Common myeloid progenitor, CD34-positive (primary cell): Measurements from ENCODE around the gene DDX54.

Source experiments
- CTCF ChIA-PET: fragments of 350-600 bp; sonication (Branson Sonifier 250); formaldehyde crosslinking; loops from one replicate; lab custom pipeline; 2021; ENCODE audit warnings: antibody characterized with exemption; lab: Charles Lee
- POLR2A ChIA-PET: fragments of 350-600 bp; sonication (Branson Sonifier 250); formaldehyde crosslinking; loops from one replicate; lab custom pipeline; 2021; ENCODE audit warnings: antibody characterized with exemption; lab: Charles Lee
- DNase-seq, 3 donors: peaks; one replicate each; pipeline versions ENCODE4 v3.0.0 to v3.0.0-alpha.2; 2013
- H3K27ac ChIP-seq, 2 experiments: 1 replicate in 1 of 2; 2 replicates in 1 of 2; pipeline ENCODE4 v1.7.0; 2013; ENCODE audit warnings: inconsistent platforms in 2 of 2, low read length in 2 of 2, mild to moderate bottlenecking in 2 of 2, low read depth in 1 of 2, moderate library complexity in 1 of 2; ENCODE audit not compliant: severe bottlenecking in 2 of 2, insufficient read depth in 1 of 2, poor library complexity in 1 of 2
- H3K27me3 ChIP-seq, 5 experiments: replicated peaks in 2 of 5; 1 replicate in 3 of 5; 2 replicates in 2 of 5; pipeline versions ENCODE4 v1.6.1 to v1.7.0; 2013; ENCODE audit warnings: low read length in 4 of 5, mild to moderate bottlenecking in 2 of 5, moderate library complexity in 2 of 5, inconsistent platforms in 1 of 5; ENCODE audit not compliant: insufficient read depth in 5 of 5, control insufficient read depth in 4 of 5
- H3K36me3 ChIP-seq, 4 experiments: 1 replicate in 2 of 4; 2 replicates in 2 of 4; pipeline versions ENCODE4 v1.6.1 to v1.7.0; 2013; ENCODE audit warnings: low read length in 3 of 4, control low read depth in 1 of 4, mild to moderate bottlenecking in 1 of 4; ENCODE audit not compliant: control insufficient read depth in 4 of 4, insufficient read depth in 4 of 4
- H3K4me1 ChIP-seq, 4 experiments: 1 replicate in 3 of 4; 2 replicates in 1 of 4; pipeline versions ENCODE4 v1.6.1 to v1.7.1; 2013; ENCODE audit warnings: low read length in 3 of 4, mild to moderate bottlenecking in 3 of 4, control low read depth in 1 of 4, inconsistent platforms in 1 of 4, moderate library complexity in 1 of 4; ENCODE audit not compliant: control insufficient read depth in 4 of 4, insufficient read depth in 4 of 4; ENCODE audit errors: control extremely low read depth in 1 of 4
- H3K4me3 ChIP-seq, 7 experiments: 1 replicate in 4 of 7; 2 replicates in 3 of 7; pipeline versions ENCODE4 v1.5.1 to v1.7.0; 2013; ENCODE audit warnings: mild to moderate bottlenecking in 7 of 7, low read length in 6 of 7, moderate library complexity in 6 of 7, inconsistent platforms in 2 of 7, low read depth in 2 of 7, control low read depth in 1 of 7; ENCODE audit not compliant: insufficient read depth in 4 of 7, control insufficient read depth in 1 of 7; ENCODE audit errors: extremely low read depth in 1 of 7
- H3K9me3 ChIP-seq, 5 experiments: 1 replicate in 4 of 5; 2 replicates in 1 of 5; pipeline versions ENCODE4 v1.6.1 to v1.7.1; 2013; ENCODE audit warnings: low read length in 4 of 5, mild to moderate bottlenecking in 2 of 5, inconsistent platforms in 1 of 5, low read depth in 1 of 5, moderate library complexity in 1 of 5; ENCODE audit not compliant: control insufficient read depth in 4 of 5, insufficient read depth in 2 of 5; ENCODE audit errors: control extremely low read depth in 1 of 5
- WGBS: methylation state at CpG from one replicate; pipeline ENCODE4 v1.1.5; 2013; ENCODE audit not compliant: insufficient coverage; 5-methylcytosine and 5-hydroxymethylcytosine counted together

Gene DDX54

GRCh38 chr12:113184098-113184899 lies 979 bp downstream of the DDX54 start:
- peak overlapping the region; percentile 74 to 90 (median 85) for H3K4me3 ChIP-seq
- POLR2A ChIA-PET, result interaction anchor here (1.1 kb wide), 1 partner anchor 24 kb away, joined by 3 read pairs; no protein-coding TSS in a partner anchor

GRCh38 chr12:113183030-113183589 lies 2.2 kb downstream of the DDX54 start:
- POLR2A ChIA-PET, result interaction anchor here (0.6 kb wide), 1 partner anchor 176 kb away, joined by 5 read pairs; no protein-coding TSS in a partner anchor

More at GRCh38 chr12:113184098-113184899, 979 bp downstream of the DDX54 start:
- WGBS, result 37% methylated on average over 24 of the region's 26 CpGs
- Histone ChIP-seq H3K36me3 (peaks cover 5 to 50% (median 19%) of the 10 kb centered on the region in 4 experiments), H3K4me1 (peaks cover 0 to 26% (median 22%) of the 10 kb centered on the region in 4 experiments), H3K9me3 (no peaks in the 10 kb centered on the region), H3K27me3 (no peaks in the 10 kb centered on the region), H3K27ac (peak overlapping the region; percentile 40 to 97)
- DNase-seq, result no peak
- CTCF ChIA-PET, result interaction anchor here (1.2 to 3.0 kb wide), 2 partner anchors 10 to 30 kb away, joined by 4 to 17 read pairs; no protein-coding TSS in a partner anchor

GRCh38 chr12:113181975-113182374 lies 3.3 kb downstream of the DDX54 start:
- no peak for DNase-seq
- peaks cover 0 to 23% (median 21%) of the 10 kb centered on the region in 4 experiments for H3K4me1 ChIP-seq
- H3K36me3 ChIP-seq, result peaks cover 17 to 59% (median 39%) of the 10 kb centered on the region in 4 experiments
- POLR2A ChIA-PET, result no interaction called here
- H3K27me3 ChIP-seq, result no peaks in the 10 kb centered on the region
- peaks cover 0 to 8% (median 6%) of the 10 kb centered on the region in 5 experiments for H3K9me3 ChIP-seq
- no peak overlapping the region for H3K27ac ChIP-seq
- H3K4me3 ChIP-seq, result no peak overlapping the region
- CTCF ChIA-PET, result interaction anchor here (1.0 kb wide), 1 partner anchor 11 kb away, joined by 5 read pairs; no protein-coding TSS in a partner anchor
- 100% methylated on average over 1 of the region's 3 CpGs for WGBS

More at GRCh38 chr12:113183030-113183589, 2.2 kb downstream of the DDX54 start:
- Histone ChIP-seq H3K27ac (no peak overlapping the region), H3K4me3 (no peak overlapping the region), H3K36me3 (peaks cover 10 to 52% (median 27%) of the 10 kb centered on the region in 4 experiments), H3K27me3 (no peaks in the 10 kb centered on the region), H3K4me1 (peaks cover 0 to 26% (median 22%) of the 10 kb centered on the region in 4 experiments), H3K9me3 (no peaks in the 10 kb centered on the region)
- DNase-seq, result no peak
- CTCF ChIA-PET, result interaction anchor here (0.9 to 3.0 kb wide), 2 partner anchors 8 to 17 kb away, joined by 3 to 17 read pairs; no protein-coding TSS in a partner anchor
- WGBS, result 98% methylated on average over 6 of the region's 11 CpGs

GRCh38 chr12:113180333-113180732 lies 4.9 kb downstream of the DDX54 start:
- ChIA-PET POLR2A (no interaction called here), CTCF (interaction anchor here (1.1 to 1.9 kb wide), 5 partner anchors 9 to 46 kb away, joined by 3 to 7 read pairs (median 4); no protein-coding TSS in a partner anchor)
- H3K36me3 ChIP-seq, result peaks cover 18 to 61% (median 47%) of the 10 kb centered on the region in 4 experiments

GRCh38 chr12:113179023-113179422 lies 6.3 kb downstream of the DDX54 start:
- ChIA-PET POLR2A (no interaction called here), CTCF (interaction anchor here (1.1 to 8.5 kb wide), 9 partner anchors 8 to 131 kb away, joined by 3 to 97 read pairs (median 4); partner anchors contain the start of gene CFAP73)
- no peak for DNase-seq
- H3K4me1 ChIP-seq, result peaks cover 0 to 4% (median under 1%) of the 10 kb centered on the region in 4 experiments
- H3K27me3 ChIP-seq, result no peaks in the 10 kb centered on the region
- H3K27ac ChIP-seq, result no peak overlapping the region
- H3K9me3 ChIP-seq, result peaks cover 0 to 9% (median 6%) of the 10 kb centered on the region in 5 experiments
- peaks cover 18 to 71% (median 55%) of the 10 kb centered on the region in 4 experiments for H3K36me3 ChIP-seq
- 98% methylated on average over 12 of the region's 14 CpGs for WGBS
- no peak overlapping the region for H3K4me3 ChIP-seq

More at GRCh38 chr12:113180333-113180732, 4.9 kb downstream of the DDX54 start:
- Histone ChIP-seq H3K4me3 (no peak overlapping the region), H3K9me3 (peaks cover 0 to 9% (median 6%) of the 10 kb centered on the region in 5 experiments), H3K27me3 (no peaks in the 10 kb centered on the region), H3K4me1 (peaks cover 0 to 11% (median 7%) of the 10 kb centered on the region in 4 experiments), H3K27ac (no peak overlapping the region)
- WGBS, result 91% methylated on average over 4 of the region's 4 CpGs
- no peak for DNase-seq

- 59% methylated on average over 18 of the region's 32 CpGs for WGBS
- no peak overlapping the region for H3K4me3 ChIP-seq
Observed at GRCh38 chr12:113174461-113175384, 10.6 kb downstream of the DDX54 start.

More at GRCh38 chr12:113174461-113175384, 10.6 kb downstream of the DDX54 start:
- DNase-seq, result peak; percentile 56 to 79 (median 69)
- CTCF ChIA-PET, result interaction anchor here (0.6 to 8.5 kb wide), 23 partner anchors 10 to 197 kb away, joined by 3 to 97 read pairs (median 6); partner anchors contain the start of genes CFAP73, DDX54, RASAL1 and RITA1
- POLR2A ChIA-PET, result interaction anchor here (0.5 to 0.6 kb wide), 2 partner anchors 117 to 260 kb away, joined by 3 read pairs; no protein-coding TSS in a partner anchor
- Histone ChIP-seq H3K27ac (no peak overlapping the region), H3K27me3 (no peaks in the 10 kb centered on the region), H3K36me3 (peaks cover 36 to 89% (median 79%) of the 10 kb centered on the region in 4 experiments), H3K9me3 (peaks cover 0 to 9% (median 6%) of the 10 kb centered on the region in 5 experiments), H3K4me1 (no peaks in the 10 kb centered on the region)
